ENCODE results near the gene ARHGEF40.
A peak's percentile ranks its signal among the peaks of the same experiment; 100 is the strongest.

ARHGEF40 gene

GRCh38 chr14:21071225-21072030 is 1.3 kb downstream of the ARHGEF40 start:
- no peak for TF ChIP-seq CTCF (IDR thresholded peaks at IDR 0.05; ENCODE audit: low read depth, low read length)
- peak overlapping the region; percentile 84 for H3K4me3 ChIP-seq (ENCODE audit: low read depth, low read length)
- DNase-seq = peak; percentile 93
- H3K9me3 ChIP-seq = no peaks in the 10 kb centered on the region
- peaks cover 20% of the 10 kb centered on the region for H3K4me1 ChIP-seq
- H3K27me3 ChIP-seq = peaks cover 12% of the 10 kb centered on the region
- H3K36me3 ChIP-seq = peaks cover 10% of the 10 kb centered on the region

- Histone ChIP-seq H3K9me3 (no peaks in the 10 kb centered on the region), H3K4me1 (peaks cover 21% of the 10 kb centered on the region), H3K36me3 (peaks cover 13% of the 10 kb centered on the region), H3K27me3 (peaks cover 12% of the 10 kb centered on the region), H3K4me3 (ENCODE audit: low read depth, low read length) (peak overlapping the region; percentile 84)
- no peak for TF ChIP-seq CTCF (IDR thresholded peaks at IDR 0.05; ENCODE audit: low read depth, low read length)
- DNase-seq = no peak
These were observed 1.9 kb downstream of the ARHGEF40 start for GRCh38 chr14:21072031-21072473.

- no peak for DNase-seq
- H3K4me3 ChIP-seq (ENCODE audit: low read depth, low read length) = no peak overlapping the region
- H3K9me3 ChIP-seq = no peaks in the 10 kb centered on the region
- H3K4me1 ChIP-seq = peaks cover 21% of the 10 kb centered on the region
- peaks cover 12% of the 10 kb centered on the region for H3K27me3 ChIP-seq
- no peak for TF ChIP-seq CTCF (IDR thresholded peaks at IDR 0.05; ENCODE audit: low read depth, low read length)
- peaks cover 14% of the 10 kb centered on the region for H3K36me3 ChIP-seq
These were observed 2.8 kb downstream of the ARHGEF40 start for GRCh38 chr14:21072781-21073339.

GRCh38 chr14:21073921-21074320 is 3.8 kb downstream of the ARHGEF40 start:
- no peaks in the 10 kb centered on the region for H3K9me3 ChIP-seq
- peaks cover 21% of the 10 kb centered on the region for H3K4me1 ChIP-seq
- H3K36me3 ChIP-seq = peaks cover 16% of the 10 kb centered on the region
- no peak overlapping the region for H3K4me3 ChIP-seq (ENCODE audit: low read depth, low read length)
- TF ChIP-seq CTCF (IDR thresholded peaks at IDR 0.05; ENCODE audit: low read depth, low read length) = no peak
- H3K27me3 ChIP-seq = peaks cover 9% of the 10 kb centered on the region
- no peak for DNase-seq

GRCh38 chr14:21074398-21075272 is 4.5 kb downstream of the ARHGEF40 start:
- Histone ChIP-seq H3K4me1 (peaks cover 15% of the 10 kb centered on the region), H3K27me3 (peaks cover 2% of the 10 kb centered on the region), H3K4me3 (ENCODE audit: low read depth, low read length) (no peak overlapping the region), H3K36me3 (peaks cover 16% of the 10 kb centered on the region), H3K9me3 (no peaks in the 10 kb centered on the region)
- no peak for DNase-seq
- no peak for TF ChIP-seq CTCF (IDR thresholded peaks at IDR 0.05; ENCODE audit: low read depth, low read length)
